Neural progenitor cell (in vitro differentiated cells): ENCODE results near the gene SIGLEC9.

ENCODE experiments used
- CTCF ChIP-seq: fragments of 200-600 bp; sonication (generic); IDR thresholded peaks from 2 replicates; pipeline ENCODE4 v1.5.1; 2017; ENCODE audit warnings: antibody characterized with exemption, mild to moderate bottlenecking
- EZH2 ChIP-seq: fragments of 200-600 bp; sonication (generic); IDR thresholded peaks from 2 replicates; pipeline ENCODE4 v1.6.1; 2017; ENCODE audit warnings: antibody characterized with exemption, mild to moderate bottlenecking, moderate library complexity
- EZH2phosphoT487 ChIP-seq: fragments of 200-600 bp; sonication (generic); IDR thresholded peaks from 2 replicates; pipeline ENCODE4 v1.6.1; 2017; ENCODE audit warnings: antibody characterized with exemption

GRCh38 chr19:51089786-51090185 is 34.9 kb upstream of the SIGLEC9 start:
- no peak for TF ChIP-seq CTCF
- no peak for TF ChIP-seq EZH2phosphoT487
- no peak for TF ChIP-seq EZH2
